Kidney tubule cell (primary cell): ENCODE data around the gene POTEJ.
"Not testable (repeated sequence)": the region's sequence is repeated elsewhere in the genome, so short reads cannot be mapped to it uniquely, and the experiment has no call there.

Experiments
- DNase-seq: peaks from one replicate; pipeline ENCODE4 v3.0.0-alpha.2; 2018; ENCODE audit warnings: low spot score

Gene POTEJ

DNA sequence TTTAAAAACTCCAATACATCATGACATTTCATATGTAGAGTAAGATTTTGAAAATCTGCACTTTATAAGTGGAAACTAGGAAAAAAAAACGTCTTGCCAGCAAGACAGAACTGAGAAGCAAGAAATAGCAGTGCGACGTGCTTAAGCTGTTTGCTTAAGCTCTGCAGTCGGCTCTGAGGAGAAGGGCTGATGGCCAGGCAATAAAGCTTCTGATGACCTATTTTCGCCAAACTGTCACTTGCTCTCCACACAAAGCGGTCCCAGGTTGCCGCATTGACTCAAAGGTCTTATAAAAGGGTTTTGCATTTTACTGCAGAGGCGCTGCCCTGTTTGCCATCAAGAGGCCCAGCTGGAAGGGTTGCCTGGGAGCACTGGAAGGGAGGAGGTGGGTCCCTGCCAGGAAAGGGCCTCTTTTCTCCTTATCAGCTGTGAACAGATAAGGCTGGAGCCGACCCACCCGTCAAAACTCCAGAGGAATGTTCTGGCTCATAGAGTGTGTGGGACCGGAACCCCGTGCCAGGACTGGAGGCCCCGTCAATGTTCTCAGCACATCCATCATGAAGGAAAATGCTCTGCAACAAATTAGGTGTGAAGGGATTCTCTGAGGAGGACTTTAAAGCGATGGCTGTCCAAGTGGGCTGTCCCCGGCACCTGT, 9.5 kb upstream of the POTEJ start:
- not testable (repeated sequence) for DNase-seq

DNA sequence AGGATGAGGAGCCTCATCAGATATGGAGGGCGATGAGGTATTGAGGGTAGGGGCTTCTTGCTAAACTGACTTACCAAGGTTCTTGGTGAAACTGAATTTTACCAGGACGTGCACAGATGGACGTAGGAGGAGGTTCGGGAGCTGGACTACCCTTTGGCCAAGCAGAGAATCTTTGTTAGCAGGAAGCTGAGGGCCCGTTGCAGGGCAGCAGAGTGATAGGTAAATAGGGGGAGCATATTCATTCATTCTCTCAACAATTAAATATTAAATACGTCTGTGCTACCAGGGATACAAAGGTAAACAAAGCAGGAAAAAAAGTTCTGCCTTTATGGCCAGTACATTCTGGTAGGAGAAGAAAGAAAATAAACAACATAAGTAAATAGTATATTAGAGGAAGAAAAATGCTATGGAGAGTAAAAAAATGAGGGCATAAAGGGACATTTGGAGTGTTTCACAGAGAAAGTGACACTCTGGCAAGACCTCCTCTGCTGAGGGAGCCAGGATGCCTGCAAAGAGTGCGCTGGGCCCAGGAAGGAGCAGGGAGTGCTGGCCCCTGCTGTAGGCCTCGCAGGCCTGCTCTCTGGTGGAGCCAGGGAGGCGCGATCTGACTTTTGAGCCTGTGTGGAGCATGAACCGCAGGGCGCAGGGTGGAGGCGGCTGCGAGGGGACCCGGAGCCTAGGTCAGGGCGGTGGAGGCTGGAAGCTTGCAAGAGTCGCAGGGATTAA, 2.8 kb upstream of the POTEJ start:
- not testable (repeated sequence) for DNase-seq

GRCh38 chr2:130609002-130609920, 2.0 kb upstream of the POTEJ start:
- DNase-seq, result not testable (repeated sequence)

DNA sequence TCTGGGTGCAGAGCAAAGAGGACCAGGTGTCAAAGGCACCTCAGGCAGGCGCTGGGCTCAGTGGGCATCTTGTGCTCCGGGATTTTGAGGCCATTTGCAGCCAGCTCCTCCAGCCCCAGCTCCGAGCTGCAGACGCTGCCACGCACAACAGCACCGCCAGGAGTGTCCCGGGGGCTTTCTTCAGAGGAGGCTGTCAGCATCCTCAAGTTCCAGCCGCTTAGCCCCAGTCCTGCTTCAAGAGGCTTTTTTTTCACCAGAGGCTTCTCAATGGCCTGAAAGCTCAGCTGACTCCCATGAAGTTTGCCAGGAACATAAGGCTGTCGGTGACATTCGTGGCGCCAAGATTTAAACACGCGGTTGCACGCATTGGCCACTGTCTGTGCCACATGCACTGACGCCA, 754 bp upstream of the POTEJ start:
- not testable (repeated sequence) for DNase-seq

DNA sequence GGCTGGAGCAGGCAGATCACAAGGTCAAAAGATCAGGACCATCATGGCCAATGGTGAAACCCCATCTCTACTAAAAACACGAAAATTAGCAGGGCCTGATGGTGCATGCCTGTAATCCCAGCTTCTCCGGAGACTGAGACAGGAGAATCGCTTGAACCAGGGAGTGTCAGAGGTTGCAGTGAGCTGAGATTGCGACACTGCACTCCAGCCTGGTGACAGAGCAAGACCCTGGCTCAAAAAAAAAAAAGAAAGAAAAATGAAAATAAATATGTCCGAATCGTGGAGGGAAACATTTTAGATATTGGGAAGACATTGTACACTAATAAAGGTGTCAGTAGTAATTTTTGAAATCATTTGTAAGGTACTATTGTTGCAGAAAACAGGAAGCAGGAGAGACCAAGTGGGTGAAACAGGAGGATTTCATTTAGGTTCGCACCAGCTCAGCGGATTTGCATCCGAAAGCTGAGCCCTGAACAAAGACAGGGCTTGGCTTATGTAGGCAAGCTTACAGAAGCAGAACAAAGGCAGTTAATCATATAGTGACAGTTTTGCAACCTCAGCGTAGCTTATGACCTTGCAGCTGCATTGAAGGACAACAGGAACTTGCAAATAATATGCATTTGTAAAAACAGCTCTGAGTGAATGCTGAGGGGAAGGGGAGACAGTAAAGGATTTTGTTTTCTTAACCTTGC, 17.7 kb downstream of the POTEJ start:
- not testable (repeated sequence) for DNase-seq

- DNase-seq, result not testable (repeated sequence)
These were observed 27.7 kb downstream of the POTEJ start for GRCh38 chr2:130638973-130639372.

DNA sequence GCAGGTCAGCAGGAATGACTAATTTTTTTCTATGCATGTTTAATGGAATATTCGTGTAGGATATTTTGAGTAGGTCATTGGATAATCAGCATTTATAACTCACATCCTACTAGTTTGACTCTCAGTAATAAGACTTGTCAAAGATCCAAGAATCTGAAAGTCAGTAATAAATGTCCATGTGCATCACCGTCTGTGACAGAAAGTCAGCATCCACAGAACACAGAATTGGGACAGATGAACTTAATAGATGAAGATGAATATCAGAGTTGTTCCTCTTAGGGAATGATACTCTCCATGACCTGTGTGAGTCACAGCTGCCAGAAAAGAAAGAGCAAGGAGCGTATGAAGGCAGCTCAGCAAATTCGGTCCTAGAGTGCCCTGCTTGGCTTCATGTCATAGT, 30.4 kb downstream of the POTEJ start:
- not testable (repeated sequence) for DNase-seq

DNA sequence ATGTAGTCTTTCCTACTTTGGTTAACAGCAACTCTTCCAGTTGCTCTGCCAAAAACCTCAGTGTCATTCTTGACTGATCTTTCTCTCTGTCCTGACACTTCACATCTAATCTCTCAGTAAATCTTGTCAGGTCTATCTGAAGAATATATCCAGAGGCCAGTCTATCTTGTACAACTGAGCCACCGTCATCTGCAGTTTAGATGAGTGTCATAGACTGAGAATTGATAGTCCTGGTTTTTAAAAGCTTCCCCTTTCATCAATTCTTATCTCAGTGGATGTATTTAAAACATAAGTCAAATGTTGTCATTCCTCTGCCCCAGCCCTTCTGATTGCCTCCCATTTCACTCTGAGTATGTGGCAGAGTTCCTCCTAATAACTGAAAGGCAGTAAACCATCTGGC, 38.0 kb downstream of the POTEJ start:
- DNase-seq, result not testable (repeated sequence)

DNA sequence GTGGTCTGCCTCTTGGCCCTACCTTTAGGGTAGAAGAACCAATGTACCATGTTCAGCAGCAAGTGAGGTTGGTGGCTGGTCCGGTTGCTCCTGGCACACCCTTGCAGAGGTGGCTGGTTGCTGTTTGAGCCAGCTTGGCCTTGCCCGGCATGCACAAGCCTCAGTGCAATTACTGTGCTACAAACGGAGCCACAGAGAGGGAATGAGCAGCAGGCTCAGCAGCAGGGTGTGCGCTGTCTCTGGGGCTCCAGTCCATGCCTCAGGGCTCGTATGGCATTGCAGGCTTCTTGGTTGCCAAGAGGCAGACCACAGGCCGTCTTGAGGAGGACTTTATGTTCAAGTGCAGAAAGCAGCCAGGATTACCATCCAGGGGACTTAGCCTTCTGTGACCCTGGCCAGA, 53.3 kb downstream of the POTEJ start:
- not testable (repeated sequence) for DNase-seq

- not testable (repeated sequence) for DNase-seq
These were observed 54.4 kb downstream of the POTEJ start for GRCh38 chr2:130665596-130665995.

DNA sequence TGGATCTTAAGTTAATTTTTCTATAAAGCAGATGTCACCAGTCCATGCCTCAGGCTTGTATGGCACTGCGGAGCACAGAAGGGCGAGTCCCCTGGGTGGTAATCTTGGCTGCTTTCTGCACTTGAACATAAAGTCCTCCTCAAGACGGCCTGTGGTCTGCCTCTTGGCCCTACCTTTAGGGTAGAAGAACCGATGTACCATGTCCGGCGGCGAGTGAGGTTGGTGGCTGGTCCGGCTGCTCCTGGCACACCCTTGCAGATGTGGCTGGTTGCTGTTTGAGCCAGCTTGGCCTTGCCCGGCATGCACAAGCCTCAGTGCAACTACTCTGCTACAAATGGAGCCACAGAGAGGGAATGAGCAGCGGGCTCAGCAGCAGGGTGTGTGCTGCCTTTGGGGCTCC, 56.3 kb downstream of the POTEJ start:
- peak; percentile 0 for DNase-seq

DNA sequence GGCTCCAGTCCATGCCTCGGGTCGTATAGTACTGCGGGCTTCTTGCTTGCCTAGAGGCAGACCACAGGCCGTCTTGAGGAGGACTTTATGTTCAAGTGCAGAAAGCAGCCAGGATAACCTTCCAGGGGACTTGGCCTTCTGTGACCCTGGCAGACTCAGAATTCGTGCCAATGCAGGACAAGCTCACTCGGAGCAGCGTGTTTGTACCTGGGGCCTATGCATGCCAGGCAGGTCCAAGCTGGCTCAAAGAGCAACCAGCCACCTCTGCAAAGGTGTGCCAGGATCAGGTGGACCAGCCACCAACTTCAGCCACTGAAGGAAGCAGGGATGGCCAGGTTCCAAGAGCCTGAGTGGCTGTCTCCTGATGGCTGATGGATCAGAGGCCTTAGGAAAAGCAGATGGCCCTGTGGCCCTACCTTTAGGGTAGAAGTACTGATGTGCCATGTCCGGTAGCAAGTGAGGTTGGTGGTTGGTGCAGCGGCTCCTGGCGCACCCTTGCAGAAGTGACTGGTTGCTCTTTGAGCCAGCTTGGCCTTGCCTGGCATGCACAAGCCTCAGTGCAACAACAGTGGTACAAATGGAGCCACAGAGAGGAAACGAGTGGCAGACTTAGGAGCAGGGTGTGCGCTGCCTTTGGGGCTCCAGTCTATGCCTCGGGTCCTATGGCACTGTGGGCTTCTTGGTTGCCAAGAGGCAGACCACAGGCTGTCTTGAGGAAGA, 58.9 kb downstream of the POTEJ start:
- DNase-seq, result not testable (repeated sequence)

- DNase-seq, result not testable (repeated sequence)
These were observed 81.0 kb downstream of the POTEJ start for GRCh38 chr2:130692041-130692770.

GRCh38 chr2:130693474-130693873, 82.2 kb downstream of the POTEJ start:
- DNase-seq, result peak; percentile 20

DNA sequence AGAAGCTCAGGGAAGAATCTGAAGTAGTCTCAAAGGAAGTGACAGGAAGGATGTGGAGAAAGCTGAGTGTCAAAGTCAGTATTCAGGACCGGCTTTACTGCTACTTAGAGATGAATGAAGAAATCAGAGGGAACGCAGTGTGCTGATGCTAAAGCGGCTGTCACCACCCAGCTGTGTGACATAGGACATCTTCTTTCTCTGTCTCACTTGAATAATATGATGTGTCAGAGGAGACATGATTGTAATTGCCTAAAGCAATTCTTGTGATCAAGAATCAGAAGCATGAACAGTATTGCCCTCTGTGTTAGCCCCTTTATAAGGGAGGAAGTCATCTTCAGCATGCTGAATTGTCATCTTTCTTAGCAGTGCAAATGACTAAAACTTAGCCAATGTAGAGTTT, 92.0 kb downstream of the POTEJ start:
- DNase-seq, result not testable (repeated sequence)
